ENCODE data around the gene RNF151. TPM values are rescaled to one million over a fixed set of nuclear protein-coding genes. Genes with fewer than 3 reads are reported as not detected.

RNF151 gene
- total and polyA plus RNA-seq, 2 of the 13 experiments (the other 11 are each of a cell fraction or from before 2014, with no cell fraction given), result not detected

DNA sequence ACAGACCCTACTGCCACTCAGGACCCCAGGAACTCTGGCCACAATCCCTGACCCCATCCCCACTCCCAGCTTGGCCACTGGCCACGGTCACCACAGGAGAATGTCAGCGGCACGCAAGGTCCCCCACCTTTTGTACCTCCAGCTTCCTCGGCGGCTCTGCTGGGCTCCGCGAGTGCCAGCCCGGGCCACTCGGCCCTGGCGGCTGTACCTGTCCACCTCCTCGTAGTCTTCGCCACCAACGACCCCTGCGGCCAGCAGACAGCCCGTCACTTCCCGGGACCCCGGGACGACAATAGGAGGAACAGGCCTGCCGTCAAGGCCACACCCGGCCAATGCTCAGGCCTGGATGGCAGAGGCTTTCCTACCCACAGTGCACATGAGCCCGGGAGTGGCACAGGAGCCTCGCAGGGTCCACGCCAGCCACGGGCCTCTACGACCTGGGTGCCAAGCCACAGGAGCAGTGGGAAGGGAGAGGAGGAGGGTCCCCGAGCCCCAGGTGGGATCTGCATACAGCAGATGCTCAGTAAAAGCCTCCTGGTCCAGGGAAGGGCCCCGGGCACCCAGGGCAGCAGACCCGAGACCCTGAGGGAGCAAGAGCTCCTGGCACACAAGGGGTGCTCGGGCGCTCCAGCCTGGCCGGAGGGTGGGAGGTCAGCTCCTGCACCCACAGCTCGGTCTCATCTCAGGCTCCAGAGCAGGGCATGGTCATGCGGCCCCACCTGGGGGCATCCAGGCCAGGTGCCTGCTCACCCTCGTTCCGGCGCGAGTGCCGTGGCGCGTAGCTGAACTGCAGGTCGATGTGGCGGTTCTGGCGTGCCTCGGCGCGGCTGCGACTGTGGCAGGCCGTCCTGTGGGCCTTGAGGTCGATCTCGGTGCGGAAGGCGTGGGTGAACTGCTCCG lies 35.0 kb downstream of the RNF151 start:
- DNase-seq (ENCODE audit: low spot score) (no peak), ATAC-seq (no peak), FAIRE-seq (no peak)
- no peak overlapping the region for H3K27ac ChIP-seq (ENCODE audit: extremely low read length, insufficient read depth, low read length)
- intact Hi-C loops (cut with micrococcal nuclease; ENCODE audit: unreplicated experiment), result no loop called here
- H3K4me2 ChIP-seq (ENCODE audit: low read depth, low read length), result no peak overlapping the region
- H4K20me1 ChIP-seq (ENCODE audit: insufficient read depth, low read length), result peaks cover 5% of the 10 kb centered on the region; the same call in 1 of the 2 replicates
- H3K4me3 ChIP-seq (replicated peaks in 1 of 3; ENCODE audit: insufficient read depth in 1 of 3, low read depth in 2 of 3, low read length in 3 of 3), result no peak overlapping the region
- peaks cover 18% of the 10 kb centered on the region for H3K79me2 ChIP-seq (ENCODE audit: insufficient read depth, low read length)
- H2AFZ ChIP-seq (ENCODE audit: low read length), result no peak overlapping the region
- no peak overlapping the region for H3K9ac ChIP-seq (ENCODE audit: insufficient read depth, low read depth, low read length)
- ChIA-PET POLR2A (no interaction called here), CTCF (ENCODE audit: low intra/inter-chr PET ratio, low total read pairs) (no interaction called here)
- H3K9me3 ChIP-seq (ENCODE audit: low read length), result no peaks in the 10 kb centered on the region
- H3K36me3 ChIP-seq (replicated peaks in 1 of 2; ENCODE audit: control insufficient read depth in 1 of 2, insufficient read depth in 2 of 2, low read length in 2 of 2), result peaks cover 29 to 45% of the 10 kb centered on the region in 2 experiments
- in situ Hi-C loops (cut with HindIII; ENCODE audit: extremely low pct_ligation_motif_present, low pct_unique_long_range_greater_than_20kb), result no loop called here
- no TSS peak for BruUV-seq (replicated peaks)
- WGBS (ENCODE audit: low lambda C conversion rate), result 97% methylated on average over 42 of the region's 53 CpGs
- H3K27me3 ChIP-seq (ENCODE audit: control insufficient read depth in 1 of 2, insufficient read depth in 2 of 2, low read length in 2 of 2), result no peaks in the 10 kb centered on the region
- H3K4me1 ChIP-seq (ENCODE audit: insufficient read depth, low read length), result peaks cover 24% of the 10 kb centered on the region
- no peak for TF ChIP-seq SOX6 (IDR thresholded peaks at IDR 0.05)
- TF ChIP-seq SOX6 (CRISPR knock-in tag; IDR thresholded peaks at IDR 0.05), result no peak
- TF ChIP-seq MATR3 (CRISPR knock-in tag; IDR thresholded peaks at IDR 0.05), result no peak
- no peak for TF ChIP-seq THAP11 (CRISPR knock-in tag; IDR thresholded peaks at IDR 0.05)
- TF ChIP-seq ZFP36 (IDR thresholded peaks at IDR 0.05; ENCODE audit: borderline replicate concordance, low read depth, low read length, partially characterized antibody), result no peak
- no peak for TF ChIP-seq ZNF30 (CRISPR knock-in tag; IDR thresholded peaks at IDR 0.05)
- TF ChIP-seq ZNF777 (CRISPR knock-in tag; IDR thresholded peaks at IDR 0.05), result no peak
- TF ChIP-seq ZNF883 (CRISPR knock-in tag; IDR thresholded peaks at IDR 0.05; ENCODE audit: not compliant biosample characterization), result no peak
- no peak for TF ChIP-seq SP4 (CRISPR knock-in tag; IDR thresholded peaks at IDR 0.05)
- TF ChIP-seq, protein P1, sequence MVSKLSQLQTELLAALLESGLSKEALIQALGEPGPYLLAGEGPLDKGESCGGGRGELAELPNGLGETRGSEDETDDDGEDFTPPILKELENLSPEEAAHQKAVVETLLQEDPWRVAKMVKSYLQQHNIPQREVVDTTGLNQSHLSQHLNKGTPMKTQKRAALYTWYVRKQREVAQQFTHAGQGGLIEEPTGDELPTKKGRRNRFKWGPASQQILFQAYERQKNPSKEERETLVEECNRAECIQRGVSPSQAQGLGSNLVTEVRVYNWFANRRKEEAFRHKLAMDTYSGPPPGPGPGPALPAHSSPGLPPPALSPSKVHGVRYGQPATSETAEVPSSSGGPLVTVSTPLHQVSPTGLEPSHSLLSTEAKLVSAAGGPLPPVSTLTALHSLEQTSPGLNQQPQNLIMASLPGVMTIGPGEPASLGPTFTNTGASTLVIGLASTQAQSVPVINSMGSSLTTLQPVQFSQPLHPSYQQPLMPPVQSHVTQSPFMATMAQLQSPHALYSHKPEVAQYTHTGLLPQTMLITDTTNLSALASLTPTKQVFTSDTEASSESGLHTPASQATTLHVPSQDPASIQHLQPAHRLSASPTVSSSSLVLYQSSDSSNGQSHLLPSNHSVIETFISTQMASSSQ (IDR thresholded peaks at IDR 0.05; ENCODE audit: low read depth), result no peak
- TF ChIP-seq, protein P1 (CRISPR knock-in tag; IDR thresholded peaks at IDR 0.05; ENCODE audit: borderline replicate concordance), result no peak
- TF ChIP-seq MTA1 (CRISPR knock-in tag; IDR thresholded peaks at IDR 0.05; ENCODE audit: borderline replicate concordance), result no peak
- TF ChIP-seq, protein P2, sequence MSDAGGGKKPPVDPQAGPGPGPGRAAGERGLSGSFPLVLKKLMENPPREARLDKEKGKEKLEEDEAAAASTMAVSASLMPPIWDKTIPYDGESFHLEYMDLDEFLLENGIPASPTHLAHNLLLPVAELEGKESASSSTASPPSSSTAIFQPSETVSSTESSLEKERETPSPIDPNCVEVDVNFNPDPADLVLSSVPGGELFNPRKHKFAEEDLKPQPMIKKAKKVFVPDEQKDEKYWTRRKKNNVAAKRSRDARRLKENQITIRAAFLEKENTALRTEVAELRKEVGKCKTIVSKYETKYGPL (CRISPR knock-in tag; IDR thresholded peaks at IDR 0.05), result no peak
- TF ChIP-seq GABPA (IDR thresholded peaks at IDR 0.05; ENCODE audit: low read depth, low read length), result no peak
- TF ChIP-seq GABPA (CRISPR knock-in tag; IDR thresholded peaks at IDR 0.05; ENCODE audit: low read depth), result no peak
- TF ChIP-seq, protein P3, sequence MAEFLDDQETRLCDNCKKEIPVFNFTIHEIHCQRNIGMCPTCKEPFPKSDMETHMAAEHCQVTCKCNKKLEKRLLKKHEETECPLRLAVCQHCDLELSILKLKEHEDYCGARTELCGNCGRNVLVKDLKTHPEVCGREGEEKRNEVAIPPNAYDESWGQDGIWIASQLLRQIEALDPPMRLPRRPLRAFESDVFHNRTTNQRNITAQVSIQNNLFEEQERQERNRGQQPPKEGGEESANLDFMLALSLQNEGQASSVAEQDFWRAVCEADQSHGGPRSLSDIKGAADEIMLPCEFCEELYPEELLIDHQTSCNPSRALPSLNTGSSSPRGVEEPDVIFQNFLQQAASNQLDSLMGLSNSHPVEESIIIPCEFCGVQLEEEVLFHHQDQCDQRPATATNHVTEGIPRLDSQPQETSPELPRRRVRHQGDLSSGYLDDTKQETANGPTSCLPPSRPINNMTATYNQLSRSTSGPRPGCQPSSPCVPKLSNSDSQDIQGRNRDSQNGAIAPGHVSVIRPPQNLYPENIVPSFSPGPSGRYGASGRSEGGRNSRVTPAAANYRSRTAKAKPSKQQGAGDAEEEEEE (CRISPR knock-in tag; IDR thresholded peaks at IDR 0.05; ENCODE audit: borderline replicate concordance), result no peak
- no peak for TF ChIP-seq KDM3A (CRISPR knock-in tag; IDR thresholded peaks at IDR 0.05; ENCODE audit: low read depth)
- no peak for TF ChIP-seq SMC3 (IDR thresholded peaks at IDR 0.05; ENCODE audit: low read length)
- TF ChIP-seq RXRB (CRISPR knock-in tag; IDR thresholded peaks at IDR 0.05; ENCODE audit: borderline replicate concordance), result no peak
- no peak for TF ChIP-seq SP1 (IDR thresholded peaks at IDR 0.05)
- no peak for TF ChIP-seq SP1 (CRISPR knock-in tag; IDR thresholded peaks at IDR 0.05)

Measured in HepG2 (cell line).